Activated CD8-positive, alpha-beta memory T cell treated with anti-CD3 and anti-CD28 coated beads, Interleukin-2, amount 50 U/mL, for 24 hours (primary cell): ENCODE measurements around the gene MMS19.
"Not testable (repeated sequence)": the region's sequence is repeated elsewhere in the genome, so short reads cannot be mapped to it uniquely, and the experiment has no call there.

Experiments
- DNase-seq: peaks from one replicate; pipeline ENCODE4 v3.0.0-alpha.2; 2020; ENCODE audit errors: extremely low read depth

Gene MMS19

DNA sequence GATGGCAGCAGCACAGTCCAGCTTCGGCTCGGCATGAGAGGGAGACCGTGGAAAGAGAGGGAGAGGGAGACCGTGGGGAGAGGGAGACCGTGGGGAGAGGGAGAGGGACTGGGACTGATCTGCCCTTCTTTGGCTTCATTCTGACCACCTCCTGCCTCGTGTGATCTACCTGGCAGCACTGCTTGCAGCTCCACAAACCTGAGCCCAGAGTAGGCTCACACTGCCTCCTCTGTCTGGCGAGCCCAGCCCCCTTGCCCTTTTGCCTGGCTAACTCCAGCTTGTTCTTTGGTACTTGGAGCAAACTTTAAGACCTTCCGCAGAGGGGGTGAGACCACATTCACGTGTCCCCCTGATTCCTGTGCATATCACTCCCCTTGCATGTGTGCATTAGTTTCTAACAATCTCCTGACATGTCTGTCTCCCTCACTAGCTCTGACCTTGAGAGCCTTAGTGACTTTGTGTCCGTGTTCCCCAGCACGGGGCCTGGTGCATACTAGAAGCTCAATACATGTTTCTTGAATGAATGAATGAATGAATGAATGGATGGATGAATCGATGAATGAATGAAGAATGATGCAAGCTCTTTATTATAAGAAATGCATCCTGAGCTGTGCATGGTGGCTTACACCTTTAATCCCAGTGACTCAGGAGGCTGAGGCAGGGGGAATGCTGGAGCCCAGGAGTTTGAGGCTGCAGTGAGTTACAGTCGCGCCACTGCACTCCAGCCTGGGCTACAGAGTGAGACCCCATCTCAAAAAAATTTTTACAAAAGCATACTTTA, 31.7 kb upstream of the MMS19 start:
- DNase-seq, result no peak

DNA sequence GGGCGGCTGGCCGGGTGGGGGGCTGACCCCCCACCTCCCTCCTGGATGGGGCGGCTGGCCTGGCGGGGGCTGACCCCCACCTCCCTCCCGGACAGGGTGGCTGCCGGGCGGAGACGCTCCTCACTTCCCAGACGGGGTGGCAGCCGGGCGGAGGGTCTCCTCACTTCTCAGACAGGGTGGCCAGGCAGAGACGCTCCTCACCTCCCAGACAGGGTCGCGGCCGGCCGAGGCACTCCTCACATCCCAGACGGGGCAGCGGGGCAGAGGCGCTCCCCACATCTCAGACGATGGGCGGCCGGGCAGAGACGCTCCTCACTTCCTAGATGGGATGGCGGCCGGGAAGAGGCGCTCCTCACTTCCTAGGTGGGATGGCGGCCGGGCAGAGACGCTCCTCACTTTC, 30.7 kb upstream of the MMS19 start:
- not testable (repeated sequence) for DNase-seq

DNA sequence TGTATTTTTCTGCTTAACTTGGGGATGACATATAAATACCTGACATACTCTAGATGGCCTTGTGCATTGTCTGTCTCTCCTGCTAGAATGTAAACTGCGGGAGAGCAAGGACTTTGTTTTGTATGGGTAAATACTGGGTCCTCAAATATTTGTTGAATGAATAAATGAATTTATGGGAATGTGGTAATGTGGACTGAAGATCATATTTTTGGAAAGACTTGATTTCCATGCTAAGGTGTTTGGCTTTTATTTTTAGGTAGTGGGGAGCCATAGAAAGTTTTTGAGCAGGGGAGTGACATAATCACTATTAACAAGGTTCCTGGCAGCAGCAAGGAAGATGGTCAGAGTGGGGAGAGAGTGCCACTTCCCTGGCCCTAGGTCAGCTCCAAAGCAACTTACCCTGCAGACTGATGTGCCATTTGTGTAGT, 27.5 kb upstream of the MMS19 start:
- DNase-seq, result no peak

DNA sequence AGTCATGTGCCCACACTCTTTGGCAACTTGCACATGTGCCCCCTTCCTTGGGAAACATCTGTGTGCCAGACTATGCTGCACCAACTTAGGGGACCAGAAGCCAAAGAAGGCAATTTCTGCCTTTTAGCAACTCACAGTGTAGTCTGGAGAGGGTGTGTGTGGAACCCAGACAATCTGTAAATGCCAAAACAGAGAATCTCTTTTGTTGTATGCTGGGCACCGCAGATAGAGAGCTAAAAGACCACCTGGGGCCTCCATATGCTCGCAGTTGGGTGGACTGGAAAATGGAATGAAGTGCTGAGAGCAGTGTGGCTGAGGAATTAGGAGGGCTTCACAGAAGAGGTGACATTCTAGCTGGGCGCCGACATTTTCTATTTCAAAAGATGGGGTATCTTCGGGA, 26.9 kb upstream of the MMS19 start:
- no peak for DNase-seq

DNA sequence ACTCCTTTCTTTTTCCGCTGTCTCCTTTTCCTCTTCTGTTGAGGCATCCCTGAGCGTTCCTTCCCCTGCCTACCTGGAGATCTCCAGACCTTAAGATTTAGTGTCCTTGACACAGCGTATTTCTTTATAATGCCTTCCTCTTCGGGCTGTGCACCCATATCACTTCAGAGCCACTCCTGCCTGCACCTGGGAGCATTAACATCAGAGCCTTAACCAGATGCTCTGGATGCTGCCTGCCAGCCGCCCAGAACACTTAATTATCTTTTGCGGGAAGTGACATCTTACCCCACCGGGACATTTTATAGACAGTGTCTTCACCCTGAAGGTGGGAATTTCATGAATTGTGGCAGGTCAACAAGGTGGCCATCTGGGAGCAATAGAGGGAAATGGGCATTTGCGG, 24.7 kb upstream of the MMS19 start:
- DNase-seq, result no peak

DNA sequence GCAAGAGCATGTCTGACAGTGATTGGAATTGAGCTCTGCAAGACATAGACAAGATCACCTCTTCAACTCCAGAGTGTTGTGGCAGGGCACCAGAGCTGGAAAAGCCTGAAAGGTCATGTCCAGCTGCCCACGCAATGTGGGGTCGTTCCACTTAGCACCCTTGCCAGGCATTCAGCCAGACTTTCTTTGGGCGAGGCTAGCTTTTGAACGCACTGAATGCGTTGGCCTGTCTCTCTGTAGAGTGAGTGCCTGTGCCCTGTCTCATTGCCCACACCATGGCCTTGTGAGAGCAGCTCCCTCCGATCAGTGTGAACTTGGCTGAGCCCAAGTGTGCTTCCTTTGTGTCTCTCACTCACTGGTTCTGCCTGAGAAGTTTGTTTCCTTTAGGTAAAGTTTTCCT, 23.8 kb upstream of the MMS19 start:
- no peak for DNase-seq

DNA sequence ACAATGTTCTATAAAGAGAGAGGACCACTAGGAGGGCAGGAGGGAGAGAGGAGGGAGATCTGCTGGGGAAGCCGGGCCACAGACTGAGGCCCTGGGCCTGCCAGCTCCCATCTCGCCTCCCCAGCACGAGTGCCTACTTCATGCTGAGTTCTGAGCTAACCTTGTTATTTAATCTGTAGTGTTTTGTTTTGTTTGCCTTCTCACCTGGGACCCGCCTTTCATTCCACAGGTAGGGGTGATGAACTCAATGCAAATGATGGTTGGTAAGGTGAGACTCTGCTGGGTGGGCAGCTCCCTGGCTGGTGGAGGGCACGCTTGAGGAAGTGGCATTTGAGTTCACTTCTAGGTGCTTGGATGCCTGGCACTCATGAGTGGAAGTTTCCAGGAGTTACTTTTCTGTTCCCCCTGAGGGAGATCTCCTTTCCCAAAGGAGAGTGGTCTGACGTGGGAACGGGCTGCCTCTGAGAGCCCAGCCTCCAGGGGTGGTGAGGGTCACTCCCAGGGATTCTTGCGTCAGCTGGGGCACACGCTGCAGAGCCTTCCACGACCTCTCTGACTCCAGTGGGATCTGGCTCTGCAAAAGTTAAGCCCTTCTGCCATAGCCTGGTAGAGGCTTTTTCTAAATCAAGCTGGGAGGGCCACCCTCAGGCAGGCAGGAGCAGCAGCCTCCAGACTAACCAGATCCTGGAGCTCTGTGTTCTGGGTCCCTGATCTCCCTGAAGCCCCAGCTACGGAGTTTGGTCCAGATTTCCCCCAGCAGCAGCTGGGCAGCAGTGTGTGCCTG, 22.9 kb upstream of the MMS19 start:
- no peak for DNase-seq

- DNase-seq, result no peak
Measured at GRCh38 chr10:97520520-97520919, 22.3 kb upstream of the MMS19 start.

GRCh38 chr10:97519342-97519741, 21.1 kb upstream of the MMS19 start:
- no peak for DNase-seq

- DNase-seq, result no peak
Measured at GRCh38 chr10:97518301-97519043, 20.2 kb upstream of the MMS19 start.

DNA sequence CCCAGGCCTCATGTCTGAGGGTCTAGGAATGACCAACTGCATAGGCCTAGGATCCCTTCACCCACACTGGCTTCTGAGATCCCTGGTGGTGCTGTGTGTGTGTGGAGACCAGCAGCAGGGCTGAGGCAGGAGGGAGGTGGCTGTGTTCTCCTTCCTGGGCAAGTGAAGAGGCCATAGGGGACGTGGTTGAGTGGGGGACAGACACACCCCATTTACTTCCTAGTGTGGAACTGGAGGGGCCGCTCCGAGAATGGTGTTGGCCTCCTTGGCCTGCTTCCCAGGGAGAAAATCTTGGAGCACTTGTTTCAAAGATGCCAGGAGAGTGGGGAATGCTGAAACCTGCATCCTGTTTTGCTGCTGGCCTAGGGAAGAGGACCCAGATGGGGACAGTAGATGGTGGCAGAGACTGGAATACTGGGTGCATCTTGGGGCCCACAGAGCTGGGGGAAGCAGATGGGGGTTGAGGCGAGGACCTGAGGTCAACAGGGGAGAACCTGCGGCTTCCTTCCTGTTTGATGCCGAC, 19.6 kb upstream of the MMS19 start:
- no peak for DNase-seq

DNA sequence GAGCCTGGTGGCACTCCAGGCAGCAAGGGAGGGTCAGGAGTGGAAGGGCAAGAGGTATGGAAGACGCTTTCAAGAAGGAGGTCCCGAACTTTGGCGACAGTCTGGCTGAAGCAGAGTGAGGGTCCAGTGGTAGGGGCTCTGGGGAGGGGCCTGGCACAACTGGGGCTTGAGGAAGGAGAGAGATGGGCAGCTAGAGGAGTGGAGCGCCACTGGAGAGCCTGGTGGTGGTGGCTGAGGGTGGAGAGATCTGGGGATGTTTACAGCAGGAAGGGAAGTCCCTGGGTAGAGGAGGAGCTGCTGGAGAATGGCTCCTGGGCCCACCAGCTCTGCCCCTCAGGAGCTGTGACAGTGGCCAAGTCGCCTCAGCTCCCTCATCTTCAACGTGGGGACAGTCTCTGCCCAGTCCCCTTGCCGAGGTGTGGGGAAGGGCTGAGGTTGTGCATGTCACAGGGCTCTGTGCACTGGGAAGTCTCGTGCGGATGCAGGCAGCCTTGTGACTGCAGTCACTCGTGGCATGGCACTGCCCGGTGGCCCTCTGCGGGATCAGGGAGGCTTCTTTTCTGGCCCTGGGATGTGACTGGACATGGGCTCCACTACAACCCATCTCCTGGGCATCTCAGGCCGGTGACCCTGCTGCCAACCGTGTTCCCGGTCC, 19.0 kb upstream of the MMS19 start:
- no peak for DNase-seq

GRCh38 chr10:97515271-97515978, 17.2 kb upstream of the MMS19 start:
- no peak for DNase-seq

GRCh38 chr10:97514344-97514743, 16.1 kb upstream of the MMS19 start:
- no peak for DNase-seq

- no peak for DNase-seq
Measured at GRCh38 chr10:97512993-97513392, 14.8 kb upstream of the MMS19 start.

- no peak for DNase-seq
Measured at GRCh38 chr10:97511711-97512440, 13.7 kb upstream of the MMS19 start.

GRCh38 chr10:97510686-97511085, 12.5 kb upstream of the MMS19 start:
- DNase-seq, result no peak

DNA sequence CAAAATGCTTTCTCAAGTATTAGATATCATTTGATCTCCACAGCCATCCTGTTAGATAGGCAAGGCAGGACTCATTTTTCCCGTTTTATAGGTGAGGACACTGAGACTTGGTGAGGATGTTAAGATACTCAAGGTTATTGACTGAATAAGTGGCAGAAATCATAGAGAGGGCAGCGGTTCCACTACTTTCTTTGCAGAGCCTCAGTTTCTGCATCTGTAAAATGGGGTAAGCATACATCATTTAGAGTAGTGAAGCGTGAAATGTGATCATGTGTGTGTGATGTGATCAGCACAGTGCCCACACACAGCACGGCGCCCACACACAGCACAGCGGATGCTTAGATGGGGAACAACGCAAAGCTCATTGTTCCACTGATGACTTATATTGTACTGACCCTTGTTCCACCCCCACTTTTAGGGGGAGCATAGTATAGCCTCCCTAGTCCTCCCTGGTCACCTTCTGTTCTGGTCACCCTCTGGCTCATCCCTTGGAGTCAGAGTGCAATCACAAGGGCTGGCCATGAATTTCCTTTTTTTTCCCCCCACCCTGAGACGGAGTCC, 11.0 kb upstream of the MMS19 start:
- DNase-seq, result no peak

DNA sequence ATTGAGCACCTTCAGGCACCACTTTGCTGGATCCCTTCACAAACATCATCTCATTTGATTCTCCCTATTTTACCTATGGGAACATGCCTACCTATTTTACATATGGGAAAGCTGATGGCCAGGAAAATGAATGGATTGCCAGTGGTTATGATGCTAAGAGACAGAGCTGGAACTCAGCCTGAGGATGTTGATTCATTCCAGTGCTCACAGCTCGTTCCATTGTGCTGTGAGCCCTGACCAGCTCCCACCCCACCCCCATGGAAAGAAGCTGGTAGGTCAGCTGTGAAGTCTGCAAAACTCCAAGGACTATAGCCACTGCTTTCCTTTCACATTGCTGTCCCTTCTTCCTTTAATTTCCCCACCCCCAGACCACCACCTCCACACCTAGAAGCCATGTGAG, 10.1 kb upstream of the MMS19 start:
- no peak for DNase-seq
